T47D (cell line): ENCODE measurements around the gene TBX5.

Experiments used
- DNase-seq, 2 experiments: peaks; one replicate each; pipeline versions ENCODE4 v3.0.0 to v3.0.0-alpha.2; 2011 to 2012; ENCODE audit warnings: low read depth in 1 of 2, low spot score in 1 of 2
- JUND ChIP-seq: IDR thresholded peaks from 2 replicates; pipeline ENCODE4 v1.6.1; 2012; ENCODE audit warnings: low read depth
- in situ Hi-C: cut with HindIII; loops from 2 replicates; pipeline ENCODE4 v1.10.0; 2016; ENCODE audit warnings: low sequenced_read_pairs, low pct_unique_long_range_greater_than_20kb

Gene TBX5

DNA sequence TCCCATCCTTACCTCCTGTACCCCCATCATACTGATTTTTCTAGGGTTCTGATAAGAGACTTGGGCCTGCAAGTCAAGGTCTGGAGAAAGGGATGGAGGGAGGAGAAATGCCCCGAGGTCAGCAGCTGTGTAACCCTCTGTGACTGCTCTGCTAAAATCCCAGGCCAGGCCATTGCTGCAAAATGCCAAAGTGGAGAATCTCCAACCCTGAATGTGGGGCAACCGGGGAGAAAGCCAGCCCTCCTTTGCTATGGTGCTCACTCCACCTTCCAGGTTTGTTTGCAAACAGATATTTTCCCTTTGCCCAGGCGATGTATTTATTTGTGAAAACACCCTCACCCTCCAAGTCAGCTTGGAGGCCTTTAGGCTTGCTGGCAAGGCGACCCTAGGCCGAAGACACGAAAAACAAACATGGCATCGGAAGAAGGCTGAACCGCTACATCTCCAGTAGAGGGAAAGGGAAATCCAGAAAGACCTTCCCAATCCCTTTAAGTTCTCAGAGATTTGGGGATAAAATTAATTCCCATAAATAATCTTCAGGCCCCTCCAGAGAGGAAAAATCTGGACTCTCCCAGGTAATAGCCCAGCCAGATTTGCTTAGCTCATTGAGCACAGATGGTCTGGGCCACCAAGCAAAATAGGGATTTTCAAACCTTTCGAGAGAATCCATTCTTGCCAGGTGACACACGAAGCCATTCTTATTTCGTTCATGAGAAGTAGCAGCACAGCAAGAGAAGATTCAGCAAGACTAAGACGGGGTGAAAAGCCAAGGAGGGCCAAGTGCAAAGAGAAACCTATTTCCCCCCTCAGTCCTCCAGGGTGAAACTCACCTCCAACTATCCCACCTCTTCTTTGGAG is 1.3 kb upstream of the TBX5 start:
- in situ Hi-C loops = no loop called here
- TF ChIP-seq JUND = no peak

DNA sequence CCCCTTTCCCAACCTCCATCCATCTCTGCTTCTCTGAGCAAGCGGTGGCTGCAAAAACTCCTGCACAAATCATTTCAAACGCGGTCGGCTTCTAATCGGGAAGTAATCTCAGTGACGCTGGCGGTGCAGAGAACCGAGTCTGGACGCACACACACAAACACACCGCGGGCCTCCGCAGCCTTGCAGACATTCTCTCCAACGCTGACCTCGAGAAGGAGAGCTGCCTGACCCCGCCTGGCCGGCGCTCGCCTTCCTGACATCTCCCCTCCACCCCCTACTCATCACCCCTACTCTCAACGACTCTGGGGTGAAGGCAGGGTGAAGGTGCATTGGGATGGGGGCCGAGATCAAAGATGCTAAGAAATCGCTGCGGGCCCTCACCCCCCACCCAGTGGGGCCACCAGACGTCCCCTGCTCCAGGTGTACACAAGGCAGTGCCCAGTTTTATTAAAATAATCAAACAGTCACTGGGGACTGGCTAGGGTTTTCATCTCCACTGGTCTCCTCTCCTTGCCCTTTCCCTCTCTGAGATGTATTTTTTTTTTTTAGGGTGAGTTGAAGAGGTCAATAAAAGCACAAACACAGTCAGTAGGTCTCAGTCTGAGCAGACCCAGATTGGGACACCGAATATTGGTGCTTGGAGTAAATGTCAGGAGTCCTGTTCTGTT is 506 bp upstream of the TBX5 start:
- no peak for DNase-seq
- in situ Hi-C loops = no loop called here

More for the DNA sequence above, 1.3 kb upstream of the TBX5 start:
- no peak for DNase-seq

DNA sequence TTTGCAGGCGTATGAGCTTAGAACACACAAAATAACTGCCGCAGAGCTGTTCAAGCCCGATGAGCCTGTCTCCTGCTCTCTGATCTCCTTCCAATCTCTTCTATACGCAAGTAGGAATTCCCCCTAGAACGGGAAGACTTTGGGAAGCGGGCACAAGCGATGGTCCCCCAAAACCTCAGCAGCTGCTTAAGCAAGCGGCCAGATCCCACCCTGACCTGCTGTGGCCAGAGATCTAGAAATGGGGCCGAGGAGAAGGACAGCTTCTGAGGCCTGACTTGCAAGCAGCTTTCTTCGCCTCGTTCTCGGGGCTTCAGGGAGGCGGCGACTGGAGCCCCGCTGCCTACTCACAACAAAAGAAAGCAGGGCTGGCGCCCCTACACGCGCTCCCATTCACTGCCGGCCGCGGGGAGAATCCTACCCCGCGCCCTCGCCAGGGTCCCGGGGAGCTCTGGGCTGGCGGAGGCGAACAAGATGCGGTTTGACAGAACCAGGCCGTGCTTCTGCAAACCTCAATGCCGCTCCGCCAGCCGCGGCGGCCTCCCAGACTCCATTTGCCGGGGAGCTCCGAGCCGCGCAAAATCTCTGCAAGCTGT is 922 bp downstream of the TBX5 start:
- in situ Hi-C loops = no loop called here
- no peak for DNase-seq
- no peak for TF ChIP-seq JUND

More for the DNA sequence above, 506 bp upstream of the TBX5 start:
- TF ChIP-seq JUND = no peak

DNA sequence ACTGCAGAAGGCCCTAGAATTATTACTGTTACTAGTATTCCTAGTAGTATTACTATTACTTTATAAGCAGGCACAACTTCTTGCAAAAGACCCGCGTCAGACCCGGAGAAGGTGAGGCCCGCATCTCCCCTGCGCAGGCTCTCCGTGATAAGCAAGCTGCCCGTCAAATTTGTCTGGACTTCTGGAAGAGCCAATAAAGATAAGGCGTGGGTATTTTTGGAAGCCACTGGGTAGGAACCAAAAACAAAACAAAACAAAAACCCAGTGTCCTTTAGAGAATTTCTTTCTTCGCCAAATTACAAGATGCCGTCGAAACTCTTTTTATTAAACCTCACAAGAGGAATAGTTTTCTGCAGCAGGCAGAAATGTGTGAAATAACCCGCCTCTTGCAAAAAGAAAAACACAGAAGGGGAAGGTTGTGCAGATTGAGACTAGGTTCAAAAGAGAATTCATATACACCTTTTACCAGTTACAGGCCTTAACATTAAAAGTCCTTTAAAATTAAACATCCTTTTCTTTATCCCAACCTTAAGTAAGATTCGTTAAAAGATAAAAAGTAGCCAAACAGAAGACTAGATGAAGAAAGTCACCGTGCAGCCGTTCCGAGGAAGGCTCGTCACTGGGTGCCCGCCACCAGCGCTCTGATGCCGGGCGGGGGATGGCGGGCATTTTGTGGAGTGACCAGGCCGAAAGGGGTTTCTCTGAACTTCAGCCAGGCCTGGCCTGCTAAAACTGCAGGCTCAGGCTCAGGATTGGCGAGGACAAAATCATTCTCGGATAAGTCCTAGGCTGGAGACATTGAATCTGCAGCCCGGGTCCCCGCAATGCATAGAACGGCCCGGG is 1.6 kb downstream of the TBX5 start:
- TF ChIP-seq JUND = no peak
- DNase-seq = no peak
- in situ Hi-C loops = no loop called here

DNA sequence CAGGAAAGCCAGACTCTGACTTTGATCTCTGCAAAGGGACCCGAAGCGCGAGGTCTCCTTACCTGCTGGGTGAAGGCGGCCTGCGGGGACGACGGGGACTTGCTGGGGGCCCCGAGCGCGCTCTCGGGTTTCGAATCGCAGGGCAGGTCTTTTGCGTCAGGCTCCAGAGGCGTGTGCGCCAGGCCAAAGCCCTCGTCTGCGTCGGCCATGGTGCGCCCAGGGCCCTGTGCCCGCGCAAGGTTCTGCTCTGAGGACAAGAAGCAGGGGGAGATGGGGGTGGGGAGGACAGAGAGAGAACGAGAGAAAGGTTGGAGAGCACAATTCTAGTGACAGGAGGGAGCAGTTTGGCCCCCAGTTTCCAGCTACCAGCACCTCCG is 2.3 kb downstream of the TBX5 start:
- in situ Hi-C loops = no loop called here
- TF ChIP-seq JUND = no peak
- no peak for DNase-seq

DNA sequence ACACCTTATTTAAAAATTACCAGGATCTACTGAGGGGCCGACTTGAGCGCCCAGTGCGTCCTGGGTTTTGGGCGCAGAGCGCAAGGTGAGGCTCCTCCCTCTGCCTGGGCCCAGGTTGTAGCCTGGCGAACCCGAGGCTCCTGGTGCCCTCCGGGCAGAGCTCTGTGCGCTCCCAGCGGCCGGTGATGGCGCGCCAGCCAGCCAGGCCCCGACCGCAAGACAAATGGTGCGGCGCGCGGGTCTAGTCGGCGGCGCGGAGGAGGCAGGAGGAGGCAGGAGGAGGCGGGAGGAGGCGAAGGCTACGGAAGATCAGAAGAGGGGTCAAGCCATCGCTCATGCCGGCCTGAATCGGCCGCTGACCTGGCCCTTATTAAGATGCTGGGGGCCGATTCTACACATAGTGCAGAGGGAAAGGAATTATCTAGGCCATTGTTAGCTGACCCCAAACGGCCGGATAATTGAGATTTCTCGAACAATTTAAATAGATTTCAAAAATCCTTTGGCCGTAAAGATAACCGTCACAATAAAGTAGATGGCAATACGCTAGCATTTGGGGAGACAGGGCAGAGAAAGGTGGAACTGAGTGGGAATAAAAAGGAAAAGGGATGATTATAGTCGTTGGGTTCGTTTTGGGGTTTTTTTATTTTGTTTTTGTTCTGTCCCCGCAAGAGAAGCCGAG is 2.8 kb downstream of the TBX5 start:
- no peak for TF ChIP-seq JUND
- in situ Hi-C loops = no loop called here
- DNase-seq = no peak

DNA sequence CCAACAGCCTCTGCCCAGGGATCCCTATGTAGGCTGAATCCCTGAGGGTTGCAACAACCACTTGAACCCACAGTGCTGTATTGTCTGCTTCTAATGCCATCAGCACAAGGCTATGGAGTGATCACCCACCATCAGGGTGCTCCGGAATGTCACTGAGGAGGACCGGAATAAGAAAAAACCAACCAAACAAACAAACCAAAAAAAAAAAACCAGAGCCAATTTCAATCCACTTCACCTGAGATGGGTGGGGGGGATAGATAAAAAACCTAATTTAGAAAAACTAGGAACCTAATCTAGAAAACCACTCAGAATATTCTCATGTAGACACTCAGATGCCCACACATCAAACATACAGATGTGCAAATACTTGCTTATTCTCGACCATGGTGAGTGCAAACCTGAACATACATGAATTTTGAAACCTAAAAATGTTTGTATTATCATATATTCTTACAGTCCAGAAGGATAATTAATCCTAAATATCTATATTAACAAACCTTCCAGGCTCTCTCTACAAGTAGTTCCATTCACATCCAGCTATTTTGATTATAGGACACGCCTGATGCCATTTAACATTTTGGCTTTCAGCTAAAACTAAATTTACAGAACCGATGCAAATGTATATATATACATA is 3.7 kb downstream of the TBX5 start:
- no peak for TF ChIP-seq JUND
- DNase-seq = no peak
- in situ Hi-C loops = no loop called here

DNA sequence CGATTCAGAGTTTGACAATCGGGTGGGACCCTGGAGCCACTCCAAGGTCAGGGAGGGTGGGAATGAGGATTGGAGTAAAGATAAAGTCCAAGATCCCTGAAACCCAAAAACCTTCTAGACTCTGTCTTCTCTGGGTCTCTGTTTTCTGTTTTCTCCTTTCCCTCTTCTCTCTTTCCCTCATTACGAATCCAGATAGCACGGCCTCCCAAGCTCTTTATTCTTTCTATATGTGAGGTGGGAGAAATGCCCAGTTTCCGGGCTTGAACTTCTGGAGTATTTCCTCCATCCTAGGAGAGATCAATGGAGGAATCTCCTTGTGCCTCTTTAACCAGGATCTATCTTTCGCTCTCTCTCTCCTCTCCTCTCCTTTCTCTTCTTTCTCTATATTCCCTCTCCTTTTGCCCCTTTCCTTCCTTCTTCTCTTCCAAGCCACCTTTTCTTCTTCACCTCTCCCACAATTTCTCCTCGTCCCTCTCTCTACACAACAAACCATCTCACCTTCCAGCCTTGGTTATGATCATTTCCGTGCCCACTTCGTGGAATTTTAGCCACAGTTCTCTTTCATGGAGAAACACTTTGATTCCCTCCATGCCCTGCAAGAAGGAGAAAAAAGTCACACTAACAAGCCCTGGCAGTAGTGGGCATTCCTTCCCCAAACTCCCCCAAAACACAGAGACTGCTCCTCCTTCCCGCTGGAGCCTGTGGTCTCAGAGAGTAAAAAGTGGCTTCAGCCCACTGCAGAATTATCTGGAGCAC is 4.4 kb downstream of the TBX5 start:
- TF ChIP-seq JUND = no peak
- no peak for DNase-seq
- in situ Hi-C loops = no loop called here

DNA sequence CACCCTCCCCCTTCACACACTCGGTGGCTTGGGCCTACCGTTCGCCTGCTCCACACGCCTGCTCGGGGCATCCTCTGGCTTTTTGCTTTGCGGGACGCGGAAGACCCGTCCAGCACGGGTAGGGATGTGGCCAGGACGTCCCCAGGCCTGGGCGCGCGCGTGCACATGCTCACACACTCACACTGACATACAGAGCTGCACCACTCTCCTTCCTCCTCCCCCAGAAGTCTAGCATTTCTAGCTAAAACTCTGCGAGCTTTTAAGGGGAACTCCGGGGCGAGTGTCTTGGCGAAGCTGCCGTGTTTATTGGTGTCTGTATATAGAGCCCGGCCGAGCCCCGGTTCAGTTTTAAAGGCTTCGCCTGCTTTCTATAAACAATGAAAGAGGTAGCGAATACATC is 5.0 kb downstream of the TBX5 start:
- in situ Hi-C loops = no loop called here
- no peak for TF ChIP-seq JUND
- peak in 1 of 2 experiments; percentile 30 for DNase-seq

DNA sequence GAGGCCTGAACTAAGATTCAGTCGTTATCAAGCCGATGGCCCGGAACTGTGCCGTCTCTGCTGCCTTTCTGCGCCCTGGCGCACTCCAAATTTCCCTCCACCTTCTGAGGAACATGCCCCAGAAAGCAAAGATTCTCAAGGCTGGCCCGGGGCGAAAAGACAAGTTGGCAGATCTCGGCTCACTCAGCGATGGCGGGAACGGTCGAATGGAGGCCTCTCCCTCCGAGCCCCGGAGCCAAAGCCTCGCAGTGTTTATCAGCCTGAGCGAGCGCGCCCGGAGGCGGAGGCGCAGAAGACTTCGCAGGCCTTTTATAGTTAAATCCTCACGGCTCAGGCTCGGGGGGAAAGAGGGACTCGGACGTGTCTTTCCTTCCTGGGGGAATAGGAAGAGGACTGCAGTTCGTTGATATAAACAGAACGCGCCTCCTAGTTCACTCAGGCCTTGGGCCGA is 5.6 kb downstream of the TBX5 start:
- DNase-seq = no peak
- TF ChIP-seq JUND = no peak
- in situ Hi-C loops = no loop called here
